SIG-M5 treated with dmso at 0.1 percent for 504 hours (cell line): ENCODE data around the gene SLC2A4RG.
A peak's percentile ranks its signal among the peaks of the same experiment; 100 is the strongest.

Experiments used
- DNase-seq: peaks from one replicate; lab custom pipeline; 2025; ENCODE audit not compliant: unreplicated experiment; lab: John Stamatoyannopoulos, UW

The SLC2A4RG gene

GRCh38 chr20:63738687-63739129, 868 bp upstream of the SLC2A4RG start:
- DNase-seq: no peak

- DNase-seq: peak; percentile 40
These were observed 572 bp downstream of the SLC2A4RG start for GRCh38 chr20:63740070-63740626.

GRCh38 chr20:63740627-63741353, 1.2 kb downstream of the SLC2A4RG start:
- peak; percentile 86 for DNase-seq

GRCh38 chr20:63741354-63741675, 1.7 kb downstream of the SLC2A4RG start:
- DNase-seq: no peak

- no peak for DNase-seq
These were observed 2.3 kb downstream of the SLC2A4RG start for GRCh38 chr20:63741676-63742380.

- DNase-seq: no peak
These were observed 2.9 kb downstream of the SLC2A4RG start for GRCh38 chr20:63742381-63743024.

- DNase-seq: no peak
These were observed 3.8 kb downstream of the SLC2A4RG start for GRCh38 chr20:63743210-63743970.

GRCh38 chr20:63744158-63744557, 4.6 kb downstream of the SLC2A4RG start:
- DNase-seq: no peak

GRCh38 chr20:63744574-63745423, 5.2 kb downstream of the SLC2A4RG start:
- no peak for DNase-seq

- no peak for DNase-seq
These were observed 5.8 kb downstream of the SLC2A4RG start for GRCh38 chr20:63745424-63745805.

GRCh38 chr20:63745961-63746731, 6.6 kb downstream of the SLC2A4RG start:
- no peak for DNase-seq

GRCh38 chr20:63746751-63747315, 7.3 kb downstream of the SLC2A4RG start:
- no peak for DNase-seq

- DNase-seq: no peak
These were observed 8.1 kb downstream of the SLC2A4RG start for GRCh38 chr20:63747622-63748069.

- no peak for DNase-seq
These were observed 8.7 kb downstream of the SLC2A4RG start for GRCh38 chr20:63748070-63748933.

GRCh38 chr20:63748934-63749270, 9.3 kb downstream of the SLC2A4RG start:
- no peak for DNase-seq

- DNase-seq: no peak
These were observed 10.3 kb downstream of the SLC2A4RG start for GRCh38 chr20:63749597-63750508.

GRCh38 chr20:63750807-63751470, 11.4 kb downstream of the SLC2A4RG start:
- no peak for DNase-seq
